ENCODE measurements around the gene GRID2.
"Not testable (repeated sequence)": the region's sequence is repeated elsewhere in the genome, so short reads cannot be mapped to it uniquely, and the experiment has no call there.

Gene GRID2

GRCh38 chr4:93319041-93319440, 1015.3 kb downstream of the GRID2 start:
- H3K9ac ChIP-seq (ENCODE audit: low read length) = no peak overlapping the region
- no peaks in the 10 kb centered on the region for H3K36me3 ChIP-seq (ENCODE audit: control insufficient read depth, low read depth, low read length)
- no peaks in the 10 kb centered on the region for H3K27me3 ChIP-seq (ENCODE audit: control insufficient read depth, insufficient read depth, low read length)
- H3K27ac ChIP-seq (ENCODE audit: low read length) = no peak overlapping the region
- no peaks in the 10 kb centered on the region for H3K9me3 ChIP-seq (ENCODE audit: control insufficient read depth, low read depth, low read length)
- no peaks in the 10 kb centered on the region for H3K4me1 ChIP-seq (ENCODE audit: control insufficient read depth, low read depth, low read length)
- H3K4me3 ChIP-seq (ENCODE audit: low read length) = no peak overlapping the region

- no peaks in the 10 kb centered on the region for H3K4me1 ChIP-seq (ENCODE audit: control insufficient read depth, low read depth, low read length)
- no peaks in the 10 kb centered on the region for H3K36me3 ChIP-seq (ENCODE audit: control insufficient read depth, low read depth, low read length)
- H3K9ac ChIP-seq (ENCODE audit: low read length) = no peak overlapping the region
- H3K4me3 ChIP-seq (ENCODE audit: low read length) = no peak overlapping the region
- no peaks in the 10 kb centered on the region for H3K9me3 ChIP-seq (ENCODE audit: control insufficient read depth, low read depth, low read length)
- H3K27me3 ChIP-seq (ENCODE audit: control insufficient read depth, insufficient read depth, low read length) = no peaks in the 10 kb centered on the region
- H3K27ac ChIP-seq (ENCODE audit: low read length) = no peak overlapping the region
Observed at GRCh38 chr4:93320356-93320755, 1016.6 kb downstream of the GRID2 start.

GRCh38 chr4:93327346-93327745, 1023.6 kb downstream of the GRID2 start:
- Histone ChIP-seq H3K36me3 (ENCODE audit: control insufficient read depth, low read depth, low read length) (no peaks in the 10 kb centered on the region), H3K9ac (ENCODE audit: low read length) (no peak overlapping the region), H3K27me3 (ENCODE audit: control insufficient read depth, insufficient read depth, low read length) (no peaks in the 10 kb centered on the region), H3K9me3 (ENCODE audit: control insufficient read depth, low read depth, low read length) (no peaks in the 10 kb centered on the region), H3K4me3 (ENCODE audit: low read length) (no peak overlapping the region), H3K4me1 (ENCODE audit: control insufficient read depth, low read depth, low read length) (no peaks in the 10 kb centered on the region), H3K27ac (ENCODE audit: low read length) (no peak overlapping the region)

GRCh38 chr4:93334003-93334402, 1030.2 kb downstream of the GRID2 start:
- Histone ChIP-seq H3K27me3 (ENCODE audit: control insufficient read depth, insufficient read depth, low read length) (no peaks in the 10 kb centered on the region), H3K9me3 (ENCODE audit: control insufficient read depth, low read depth, low read length) (no peaks in the 10 kb centered on the region), H3K9ac (ENCODE audit: low read length) (no peak overlapping the region), H3K4me1 (ENCODE audit: control insufficient read depth, low read depth, low read length) (no peaks in the 10 kb centered on the region), H3K27ac (ENCODE audit: low read length) (no peak overlapping the region), H3K4me3 (ENCODE audit: low read length) (no peak overlapping the region), H3K36me3 (ENCODE audit: control insufficient read depth, low read depth, low read length) (no peaks in the 10 kb centered on the region)

DNA sequence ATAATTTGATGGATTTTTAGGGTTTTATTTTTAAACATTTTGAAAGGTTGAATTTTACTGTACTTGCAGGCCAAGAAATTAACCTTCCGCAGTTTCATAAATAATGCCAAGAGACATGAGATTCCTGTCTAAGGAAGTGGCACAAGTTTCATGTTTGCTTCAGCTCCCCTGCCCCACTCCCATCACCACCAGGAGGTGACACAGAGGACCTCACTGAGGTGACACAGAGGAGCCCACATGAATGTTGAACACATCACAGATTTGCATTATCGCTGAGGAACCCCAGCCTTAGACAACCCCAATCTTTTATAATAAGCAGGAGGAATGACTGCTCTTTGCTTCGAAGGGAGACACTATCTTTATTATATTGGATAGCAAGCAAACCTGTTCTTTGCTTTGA, 1033.4 kb downstream of the GRID2 start:
- Histone ChIP-seq H3K9me3 (ENCODE audit: control insufficient read depth, low read depth, low read length) (no peaks in the 10 kb centered on the region), H3K27ac (ENCODE audit: low read length) (no peak overlapping the region), H3K9ac (ENCODE audit: low read length) (no peak overlapping the region), H3K4me1 (ENCODE audit: control insufficient read depth, low read depth, low read length) (no peaks in the 10 kb centered on the region), H3K36me3 (ENCODE audit: control insufficient read depth, low read depth, low read length) (no peaks in the 10 kb centered on the region), H3K4me3 (ENCODE audit: low read length) (no peak overlapping the region), H3K27me3 (ENCODE audit: control insufficient read depth, insufficient read depth, low read length) (no peaks in the 10 kb centered on the region)

GRCh38 chr4:93342738-93343137, 1039.0 kb downstream of the GRID2 start:
- Histone ChIP-seq H3K9me3 (ENCODE audit: control insufficient read depth, low read depth, low read length) (no peaks in the 10 kb centered on the region), H3K4me3 (ENCODE audit: low read length) (no peak overlapping the region)

GRCh38 chr4:93346840-93347239, 1043.1 kb downstream of the GRID2 start:
- no peaks in the 10 kb centered on the region for H3K9me3 ChIP-seq (ENCODE audit: control insufficient read depth, low read depth, low read length)
- no peak overlapping the region for H3K27ac ChIP-seq (ENCODE audit: low read length)
- no peak overlapping the region for H3K4me3 ChIP-seq (ENCODE audit: low read length)
- no peaks in the 10 kb centered on the region for H3K4me1 ChIP-seq (ENCODE audit: control insufficient read depth, low read depth, low read length)
- no peaks in the 10 kb centered on the region for H3K36me3 ChIP-seq (ENCODE audit: control insufficient read depth, low read depth, low read length)
- no peak overlapping the region for H3K9ac ChIP-seq (ENCODE audit: low read length)
- no peaks in the 10 kb centered on the region for H3K27me3 ChIP-seq (ENCODE audit: control insufficient read depth, insufficient read depth, low read length)

More at GRCh38 chr4:93342738-93343137, 1039.0 kb downstream of the GRID2 start:
- H3K4me1 ChIP-seq (ENCODE audit: control insufficient read depth, low read depth, low read length) = no peaks in the 10 kb centered on the region
- no peak overlapping the region for H3K27ac ChIP-seq (ENCODE audit: low read length)
- no peaks in the 10 kb centered on the region for H3K27me3 ChIP-seq (ENCODE audit: control insufficient read depth, insufficient read depth, low read length)
- H3K9ac ChIP-seq (ENCODE audit: low read length) = no peak overlapping the region
- H3K36me3 ChIP-seq (ENCODE audit: control insufficient read depth, low read depth, low read length) = no peaks in the 10 kb centered on the region

DNA sequence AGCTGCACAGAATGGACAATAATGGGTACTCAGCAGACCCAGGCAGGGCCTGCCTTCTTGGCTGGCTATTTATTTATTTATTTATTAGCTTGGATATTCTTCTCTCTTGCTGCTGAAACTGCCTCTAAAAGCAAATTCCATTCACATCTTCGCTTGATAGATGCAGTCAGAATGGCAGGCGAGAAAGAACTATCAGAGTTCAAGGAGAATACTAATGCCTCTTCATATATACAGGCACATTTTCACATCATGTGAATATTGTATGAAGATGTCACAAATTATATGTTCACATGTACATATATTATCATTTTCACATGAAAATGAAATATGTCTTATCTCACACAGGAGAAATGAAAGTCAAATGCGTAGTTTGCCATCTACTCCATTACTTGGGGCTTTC, 1045.1 kb downstream of the GRID2 start:
- H3K9me3 ChIP-seq (ENCODE audit: control insufficient read depth, low read depth, low read length) = no peaks in the 10 kb centered on the region
- H3K4me1 ChIP-seq (ENCODE audit: control insufficient read depth, low read depth, low read length) = no peaks in the 10 kb centered on the region
- H3K36me3 ChIP-seq (ENCODE audit: control insufficient read depth, low read depth, low read length) = no peaks in the 10 kb centered on the region
- H3K27me3 ChIP-seq (ENCODE audit: control insufficient read depth, insufficient read depth, low read length) = no peaks in the 10 kb centered on the region
- no peak overlapping the region for H3K9ac ChIP-seq (ENCODE audit: low read length)
- no peak overlapping the region for H3K27ac ChIP-seq (ENCODE audit: low read length)
- no peak overlapping the region for H3K4me3 ChIP-seq (ENCODE audit: low read length)

- Histone ChIP-seq H3K4me3 (ENCODE audit: low read length) (no peak overlapping the region), H3K27ac (ENCODE audit: low read length) (no peak overlapping the region), H3K9ac (ENCODE audit: low read length) (no peak overlapping the region), H3K9me3 (ENCODE audit: control insufficient read depth, low read depth, low read length) (no peaks in the 10 kb centered on the region), H3K36me3 (ENCODE audit: control insufficient read depth, low read depth, low read length) (no peaks in the 10 kb centered on the region), H3K4me1 (ENCODE audit: control insufficient read depth, low read depth, low read length) (no peaks in the 10 kb centered on the region), H3K27me3 (ENCODE audit: control insufficient read depth, insufficient read depth, low read length) (no peaks in the 10 kb centered on the region)
Observed at GRCh38 chr4:93351846-93352245, 1048.1 kb downstream of the GRID2 start.

DNA sequence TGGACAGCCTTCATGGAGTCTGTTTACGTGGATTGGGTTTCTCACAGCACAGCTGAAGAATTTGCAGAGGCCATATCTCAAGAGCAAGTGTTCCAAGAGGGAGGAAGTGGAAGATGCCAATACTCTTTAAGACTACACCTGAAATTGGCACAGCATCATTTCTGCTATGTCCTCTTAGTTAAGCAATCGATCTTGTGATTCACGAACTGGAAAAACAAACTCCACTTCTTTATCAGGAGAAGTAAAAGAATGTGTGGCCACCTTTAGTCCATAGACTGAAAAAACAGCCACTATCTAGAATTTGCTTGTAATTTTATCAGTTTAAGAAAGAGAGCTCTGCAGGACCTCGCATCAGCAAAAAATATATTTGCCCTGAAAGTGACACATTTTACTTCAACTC, 1051.6 kb downstream of the GRID2 start:
- Histone ChIP-seq H3K9ac (ENCODE audit: low read length) (no peak overlapping the region), H3K36me3 (ENCODE audit: control insufficient read depth, low read depth, low read length) (no peaks in the 10 kb centered on the region), H3K9me3 (ENCODE audit: control insufficient read depth, low read depth, low read length) (no peaks in the 10 kb centered on the region), H3K4me3 (ENCODE audit: low read length) (no peak overlapping the region), H3K27me3 (ENCODE audit: control insufficient read depth, insufficient read depth, low read length) (no peaks in the 10 kb centered on the region), H3K27ac (ENCODE audit: low read length) (no peak overlapping the region), H3K4me1 (ENCODE audit: control insufficient read depth, low read depth, low read length) (no peaks in the 10 kb centered on the region)

DNA sequence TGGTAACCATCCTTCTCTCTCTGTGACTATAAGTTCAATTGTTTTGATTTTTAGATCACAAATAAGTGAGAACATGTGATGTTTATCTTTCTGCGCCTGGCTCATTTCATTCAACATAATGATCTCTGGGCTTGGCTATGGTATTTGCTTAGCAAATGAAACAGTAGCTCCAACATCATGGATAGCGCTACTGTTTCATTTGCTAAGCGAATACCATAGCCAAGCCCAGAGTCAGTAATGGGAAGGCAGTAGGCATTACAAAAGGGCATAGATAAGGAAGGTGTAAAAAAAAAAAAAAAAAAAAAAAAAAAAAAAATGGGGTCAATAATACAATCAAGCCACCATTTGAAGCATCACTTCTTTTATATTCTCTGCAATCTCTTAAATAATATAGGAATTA, 1055.8 kb downstream of the GRID2 start:
- no peaks in the 10 kb centered on the region for H3K36me3 ChIP-seq (ENCODE audit: control insufficient read depth, low read depth, low read length)
- H3K4me1 ChIP-seq (ENCODE audit: control insufficient read depth, low read depth, low read length) = peaks cover 5% of the 10 kb centered on the region
- H3K9ac ChIP-seq (ENCODE audit: low read length) = no peak overlapping the region
- no peak overlapping the region for H3K4me3 ChIP-seq (ENCODE audit: low read length)
- H3K27me3 ChIP-seq (ENCODE audit: control insufficient read depth, insufficient read depth, low read length) = peaks cover 2% of the 10 kb centered on the region
- H3K27ac ChIP-seq (ENCODE audit: low read length) = no peak overlapping the region
- no peaks in the 10 kb centered on the region for H3K9me3 ChIP-seq (ENCODE audit: control insufficient read depth, low read depth, low read length)

GRCh38 chr4:93366169-93366755, 1062.5 kb downstream of the GRID2 start:
- not testable (repeated sequence) for H3K36me3 ChIP-seq (ENCODE audit: control insufficient read depth, low read depth, low read length); H3K9ac ChIP-seq (ENCODE audit: low read length); H3K27ac ChIP-seq (ENCODE audit: low read length); H3K9me3 ChIP-seq (ENCODE audit: control insufficient read depth, low read depth, low read length); H3K4me3 ChIP-seq (ENCODE audit: low read length)
- Histone ChIP-seq H3K27me3 (ENCODE audit: control insufficient read depth, insufficient read depth, low read length) (peaks cover 12% of the 10 kb centered on the region), H3K4me1 (ENCODE audit: control insufficient read depth, low read depth, low read length) (peaks cover 30% of the 10 kb centered on the region)
